Measurements from ENCODE around the gene RAI1.

DNA sequence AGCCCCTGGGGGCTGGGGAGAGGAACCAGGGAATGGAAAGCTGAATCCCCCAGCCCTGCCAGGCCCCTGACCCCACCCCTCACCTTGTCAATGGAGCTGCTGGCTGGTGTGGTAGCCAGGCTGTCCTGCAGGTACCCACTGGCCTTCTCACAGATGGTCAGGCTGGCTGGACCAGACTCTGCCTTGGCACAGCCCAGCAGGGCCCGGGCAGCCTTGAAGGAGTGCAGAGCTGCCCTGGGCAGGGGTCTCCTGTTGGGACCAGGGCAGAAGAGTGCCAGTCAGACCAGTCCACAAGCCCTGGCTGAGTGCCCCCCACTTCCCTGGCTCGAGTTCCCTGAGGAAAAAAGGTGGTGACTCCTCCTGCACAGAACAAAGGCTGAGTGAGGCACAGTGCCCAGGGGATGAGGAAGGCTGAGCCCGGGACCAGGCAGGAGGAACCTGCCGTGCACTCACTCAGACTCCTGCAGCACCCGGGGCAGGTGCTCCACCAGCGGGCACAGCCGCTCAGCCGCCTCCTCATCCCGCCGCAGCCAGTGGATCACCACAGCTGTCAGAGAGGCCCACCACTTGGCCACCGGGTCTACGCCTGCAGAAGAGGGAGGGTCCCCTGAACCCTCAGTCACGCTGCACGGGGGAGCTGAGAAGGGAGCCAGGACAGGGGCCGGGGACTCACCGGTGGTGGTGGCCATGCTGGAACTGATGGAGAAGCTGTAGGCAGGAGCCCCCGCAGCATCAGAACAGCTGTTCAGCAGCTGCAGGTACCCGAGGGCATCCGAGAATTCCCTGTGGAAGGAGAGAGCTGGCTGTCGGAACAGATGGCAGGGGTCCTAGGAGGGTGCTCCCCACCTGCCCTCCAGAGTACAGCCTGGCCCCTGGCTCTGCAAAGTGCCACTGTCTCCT, 133.2 kb downstream of the RAI1 start:
- TF ChIP-seq, protein P1, sequence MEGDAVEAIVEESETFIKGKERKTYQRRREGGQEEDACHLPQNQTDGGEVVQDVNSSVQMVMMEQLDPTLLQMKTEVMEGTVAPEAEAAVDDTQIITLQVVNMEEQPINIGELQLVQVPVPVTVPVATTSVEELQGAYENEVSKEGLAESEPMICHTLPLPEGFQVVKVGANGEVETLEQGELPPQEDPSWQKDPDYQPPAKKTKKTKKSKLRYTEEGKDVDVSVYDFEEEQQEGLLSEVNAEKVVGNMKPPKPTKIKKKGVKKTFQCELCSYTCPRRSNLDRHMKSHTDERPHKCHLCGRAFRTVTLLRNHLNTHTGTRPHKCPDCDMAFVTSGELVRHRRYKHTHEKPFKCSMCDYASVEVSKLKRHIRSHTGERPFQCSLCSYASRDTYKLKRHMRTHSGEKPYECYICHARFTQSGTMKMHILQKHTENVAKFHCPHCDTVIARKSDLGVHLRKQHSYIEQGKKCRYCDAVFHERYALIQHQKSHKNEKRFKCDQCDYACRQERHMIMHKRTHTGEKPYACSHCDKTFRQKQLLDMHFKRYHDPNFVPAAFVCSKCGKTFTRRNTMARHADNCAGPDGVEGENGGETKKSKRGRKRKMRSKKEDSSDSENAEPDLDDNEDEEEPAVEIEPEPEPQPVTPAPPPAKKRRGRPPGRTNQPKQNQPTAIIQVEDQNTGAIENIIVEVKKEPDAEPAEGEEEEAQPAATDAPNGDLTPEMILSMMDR (conservative IDR thresholded peaks at IDR 0.05), result no peak
- no peak for TF ChIP-seq ZFX (IDR thresholded peaks at IDR 0.05)

Data from C4-2B (cell line).